ENCODE measurements around the gene PTPRS. TPM values are rescaled to one million over a fixed set of nuclear protein-coding genes. Genes with fewer than 3 reads are reported as not detected.

Gene PTPRS
- total and polyA plus RNA-seq, 9 of the 15 experiments (the other 6 are each of a cell fraction or from before 2014, with no cell fraction given), result 1.1 to 49.4 (median 14.1) TPM

GRCh38 chr19:5292822-5293611, 47.6 kb downstream of the PTPRS start (continued):
- no peak for TF ChIP-seq ETS2 (tag; IDR thresholded peaks at IDR 0.05; ENCODE audit: borderline replicate concordance, poor library complexity, severe bottlenecking)
- TF ChIP-seq ARID2 (IDR thresholded peaks at IDR 0.05), result no peak
- no peak for TF ChIP-seq TCF7 (IDR thresholded peaks at IDR 0.05; ENCODE audit: borderline replicate concordance)
- TF ChIP-seq ETS1 (conservative IDR thresholded peaks at IDR 0.05; ENCODE audit: control insufficient read depth, low read depth, low read length), result peak; percentile 21; the same call in 1 of the 2 replicates
- TF ChIP-seq E2F6 (IDR thresholded peaks at IDR 0.05; ENCODE audit: borderline replicate concordance in 1 of 2, extremely low read depth in 1 of 2, insufficient read depth in 1 of 2, insufficient read length in 1 of 2, low read depth in 1 of 2, low read length in 1 of 2, poor library complexity in 1 of 2, severe bottlenecking in 1 of 2), result peak in 1 of 2 experiments; percentile 53
- no peak for TF ChIP-seq ZNF3 (CRISPR knock-in tag; IDR thresholded peaks at IDR 0.05)
- TF ChIP-seq ZNF398 (CRISPR knock-in tag; IDR thresholded peaks at IDR 0.05), result no peak
- no peak; the same call in 1 of the 2 replicates for TF ChIP-seq ZNF511 (CRISPR knock-in tag; IDR thresholded peaks at IDR 0.05)
- 0 out of 2 replicates have a peak, but pooled peaks have one; percentile 22 for TF ChIP-seq ZBTB17 (CRISPR knock-in tag; IDR thresholded peaks at IDR 0.05)
- peak; percentile 39; the same call in 1 of the 2 replicates for TF ChIP-seq SMAD4 (CRISPR knock-in tag; conservative IDR thresholded peaks at IDR 0.05)
- TF ChIP-seq PRDM10 (IDR thresholded peaks at IDR 0.05; ENCODE audit: partially characterized antibody), result no peak
- no peak for TF ChIP-seq CREB1 (IDR thresholded peaks at IDR 0.05)
- TF ChIP-seq CREB1 (CRISPR knock-in tag; IDR thresholded peaks at IDR 0.05), result no peak
- TF ChIP-seq TAF1 (IDR thresholded peaks at IDR 0.05; ENCODE audit: control insufficient read depth, extremely low read depth, insufficient read depth, low read length, severe bottlenecking), result peak; percentile 77

Data from K562 (cell line).